K562 (cell line): ENCODE data around the gene ZKSCAN4. TPM values are rescaled to one million over a fixed set of nuclear protein-coding genes. Genes with fewer than 3 reads are reported as not detected.

Experiments
- ATAC-seq: fragments of 200-7000 bp; cut with Tn5 transposase; 3 replicates; pipeline ENCODE4 v1.9.1; 2020; ENCODE audit warnings: moderate library complexity
- BruUV-seq: library from RNA; stranded (reverse); fragments of 400-500 nt; replicated peaks from 2 replicates; lab custom pipeline; 2021; lab: Mats Ljungman, UMichigan
- CTCF ChIA-PET: fragments of 300-600 bp; formaldehyde crosslinking; extraction: SDS; loops from one replicate; lab custom pipeline; 2021; ENCODE audit warnings: low intra/inter-chr PET ratio; lab: Yijun Ruan, JAX
- POLR2A ChIA-PET: fragments of 300-600, 350-650 bp; sonication (Branson Sonifier 250); formaldehyde crosslinking; extraction: SDS; loops from one replicate; lab custom pipeline; 2021; ENCODE audit warnings: antibody characterized with exemption, inconsistent platforms; lab: Yijun Ruan, JAX
- DNase-seq, 4 experiments: peaks; one replicate each; pipeline versions ENCODE4 v3.0.0 to v3.0.0-alpha.2; 2011 to 2018; ENCODE audit warnings: low spot score in 3 of 4, mixed read lengths in 3 of 4; ENCODE audit errors: extremely low read depth in 1 of 4
- FAIRE-seq: peaks from 2 replicates; lab custom pipeline; 2011; peaks lifted over from hg19 to GRCh38; lab: Jason Lieb, UNC
- H2AFZ ChIP-seq: 2 replicates; pipeline ENCODE4 v1.6.0; 2011; ENCODE audit warnings: low read depth, low read length, control low read depth, inconsistent platforms
- H3K27ac ChIP-seq: fragments of 200-600 bp; 3 replicates; pipeline ENCODE4 v1.8.0; 2011; ENCODE audit warnings: low read depth, mild to moderate bottlenecking, control low read depth, inconsistent platforms, low read length, moderate library complexity, mixed read lengths; ENCODE audit errors: extremely low read depth
- H3K27me3 ChIP-seq, 2 experiments: fragments of 300-600 bp in 1 of 2; 2 replicates in 1 of 2; 3 replicates in 1 of 2; pipeline versions ENCODE4 v1.6.0 to v1.8.0; 2011; ENCODE audit warnings: inconsistent platforms in 2 of 2, low read length in 2 of 2, mild to moderate bottlenecking in 1 of 2, mixed read lengths in 1 of 2, moderate library complexity in 1 of 2; ENCODE audit not compliant: control insufficient read depth in 2 of 2, insufficient read depth in 2 of 2
- H3K36me3 ChIP-seq: fragments of 300-600 bp; 3 replicates; pipeline ENCODE4 v1.8.0; 2011; ENCODE audit warnings: mild to moderate bottlenecking, low read length, inconsistent platforms; ENCODE audit not compliant: control insufficient read depth, insufficient read depth
- H3K4me1 ChIP-seq, 2 experiments: fragments of 200-600 bp in 1 of 2; replicated peaks in 1 of 2; 2 replicates in 1 of 2; 3 replicates in 1 of 2; pipeline versions ENCODE4 v1.5.1 to v1.8.0; 2011; ENCODE audit warnings: inconsistent platforms in 2 of 2, low read length in 2 of 2, mild to moderate bottlenecking in 1 of 2, mixed read lengths in 1 of 2, moderate library complexity in 1 of 2; ENCODE audit not compliant: control insufficient read depth in 2 of 2, insufficient read depth in 2 of 2
- H3K4me2 ChIP-seq: 2 replicates; pipeline ENCODE4 v1.6.1; 2011; ENCODE audit warnings: low read length, control low read depth, inconsistent platforms, mixed read lengths; ENCODE audit not compliant: insufficient read depth
- H3K4me3 ChIP-seq: fragments of 200-600 bp; sonication (generic), shearing (Covaris generic); 2 replicates; pipeline ENCODE4 v1.5.1; 2016; ENCODE audit warnings: control low read depth, inconsistent platforms
- H3K79me2 ChIP-seq: fragments of 200-600 bp; 3 replicates; pipeline ENCODE4 v1.8.0; 2011; ENCODE audit warnings: low read length, inconsistent platforms; ENCODE audit not compliant: control insufficient read depth, insufficient read depth
- H3K9ac ChIP-seq, 2 experiments: 2 replicates each; pipeline versions ENCODE4 v1.6.0 to v1.6.1; 2011; ENCODE audit warnings: low read depth in 2 of 2, low read length in 2 of 2, control low read depth in 1 of 2, inconsistent platforms in 1 of 2, mild to moderate bottlenecking in 1 of 2, mixed read lengths in 1 of 2; ENCODE audit not compliant: insufficient read depth in 1 of 2
- H3K9me1 ChIP-seq: one replicate; pipeline ENCODE4 v1.6.0; 2011; ENCODE audit warnings: inconsistent platforms, mild to moderate bottlenecking, low read length, moderate library complexity; ENCODE audit not compliant: control insufficient read depth, insufficient read depth
- H3K9me3 ChIP-seq: replicated peaks from 2 replicates; pipeline ENCODE4 v1.5.1; 2011; ENCODE audit warnings: low read depth, low read length, inconsistent platforms; ENCODE audit not compliant: control insufficient read depth, insufficient read depth
- H4K20me1 ChIP-seq: replicated peaks from 2 replicates; pipeline ENCODE4 v1.6.1; 2011; ENCODE audit warnings: low read length, inconsistent platforms, mixed read lengths; ENCODE audit not compliant: control insufficient read depth, insufficient read depth
- ASH1L ChIP-seq: fragments of 450-650 bp; IDR thresholded peaks from 2 replicates; pipeline ENCODE4 v1.6.1; 2018; ENCODE audit warnings: borderline replicate concordance, mild to moderate bottlenecking, low read depth; ENCODE audit not compliant: partially characterized antibody
- CC2D1A ChIP-seq: fragments of 450-650 bp; IDR thresholded peaks from 2 replicates; pipeline ENCODE4 v1.6.1; 2017; ENCODE audit warnings: mild to moderate bottlenecking
- GATAD2B ChIP-seq: fragments of 450-650 bp; IDR thresholded peaks from 2 replicates; pipeline ENCODE4 v1.6.1; 2017; ENCODE audit warnings: mild to moderate bottlenecking, borderline replicate concordance
- POLR2A ChIP-seq: fragments of 450-650 bp; conservative IDR thresholded peaks from 2 replicates; pipeline ENCODE4 v1.6.1; 2016
- SMARCC2 ChIP-seq: fragments of 450-650 bp; IDR thresholded peaks from 2 replicates; pipeline ENCODE4 v1.6.1; 2017; ENCODE audit warnings: antibody characterized with exemption, moderate library complexity, mild to moderate bottlenecking, low read depth
- SNIP1 ChIP-seq: fragments of 450-650 bp; IDR thresholded peaks from 2 replicates; pipeline ENCODE4 v1.7.1; 2017; ENCODE audit warnings: low read depth, mild to moderate bottlenecking
- TAL1 ChIP-seq: fragments of 450-650 bp; IDR thresholded peaks from 2 replicates; pipeline ENCODE4 v1.6.1; 2016; ENCODE audit warnings: mild to moderate bottlenecking
- ZNF253 ChIP-seq: fragments of 250-450 bp; sonication (Bioruptor Pico); conservative IDR thresholded peaks from 2 replicates; pipeline ENCODE4 v1.6.1; 2021; ENCODE audit warnings: mild to moderate bottlenecking
- ZNF324 ChIP-seq: fragments of 250-450 bp; sonication (Bioruptor Pico); IDR thresholded peaks from 2 replicates; pipeline ENCODE4 v1.4.0; 2020; ENCODE audit warnings: mild to moderate bottlenecking
- ZSCAN32 ChIP-seq: fragments of 450-650 bp; formaldehyde crosslinking; IDR thresholded peaks from 2 replicates; pipeline ENCODE4 v1.4.0; 2020; ENCODE audit warnings: mild to moderate bottlenecking, moderate library complexity
- WGBS: fragments of 100-300 bp; shearing (Covaris generic); methylation state at CpG from one replicate; pipeline ENCODE4 v1.1.6; 2016; ENCODE audit warnings: low coverage, mixed read lengths; ENCODE audit not compliant: insufficient coverage; ENCODE audit errors: missing lambda C conversion rate; 5-methylcytosine and 5-hydroxymethylcytosine counted together
- in situ Hi-C: fragments of 300-500 bp; cut with MboI; formaldehyde crosslinking; loops from 4 replicates; pipeline ENCODE4 v1.15.0; 2018; ENCODE audit warnings: inconsistent platforms, mixed read lengths
- intact Hi-C: fragments of 100-400 bp; cut with micrococcal nuclease; formaldehyde crosslinking; loops from 2 replicates; pipeline ENCODE4 v1.14.2; 2022
- polyA plus RNA-seq, 8 experiments: library from polyadenylated mRNA; depleted of rRNA in 4 of 8; stranded (reverse) in 5 of 8; unstranded in 3 of 8; fragments of >200 nt; fragmentation: Nextera tagmentation in 2 of 8; fragmentation: Illumina TruSeq in 1 of 8; extraction: Ambion mirVana in 2 of 8; extraction: Trizol in 1 of 8; gene quantifications; 2 replicates each; pipeline versions ENCODE4 v1.2.1 to v1.2.3, GENCODE V29; 2011 to 2014; ENCODE audit warnings: inconsistent platforms in 1 of 8, missing spikeins in 1 of 8
- total RNA-seq, 7 experiments: library from RNA; depleted of rRNA in 6 of 7; stranded (reverse); fragments of >200 nt in 6 of 7; fragmentation: Illumina TruSeq in 2 of 7; extraction: Trizol in 2 of 7; gene quantifications; 2 replicates each; pipeline versions ENCODE4 v1.2.1 to v1.2.3, GENCODE V29; 2011 to 2021; ENCODE audit warnings: low replicate concordance in 1 of 7
- TF ChIP-seq, protein P1 (sequence below): fragments of 250-450 bp; sonication (Bioruptor Pico); IDR thresholded peaks from 2 replicates; pipeline ENCODE4 v1.8.0; 2021; ENCODE audit warnings: moderate library complexity, mild to moderate bottlenecking, inconsistent platforms
- TF ChIP-seq, protein P2 (sequence below), 2 experiments: fragments of 450-650 bp; IDR thresholded peaks; 2 replicates each; pipeline ENCODE4 v1.6.1; 2016
- TF ChIP-seq, protein P3 (sequence below): fragments of 200-800 bp; sonication (Bioruptor generic); IDR thresholded peaks from 2 replicates; pipeline ENCODE4 v1.6.1; 2016; ENCODE audit warnings: missing genetic modification characterization, missing compliant biosample characterization

ZKSCAN4 gene
- total and polyA plus RNA-seq, 9 of the 15 experiments (the other 6 are each of a cell fraction or from before 2014, with no cell fraction given) = 1.2 to 5.3 (median 4.7) TPM

DNA sequence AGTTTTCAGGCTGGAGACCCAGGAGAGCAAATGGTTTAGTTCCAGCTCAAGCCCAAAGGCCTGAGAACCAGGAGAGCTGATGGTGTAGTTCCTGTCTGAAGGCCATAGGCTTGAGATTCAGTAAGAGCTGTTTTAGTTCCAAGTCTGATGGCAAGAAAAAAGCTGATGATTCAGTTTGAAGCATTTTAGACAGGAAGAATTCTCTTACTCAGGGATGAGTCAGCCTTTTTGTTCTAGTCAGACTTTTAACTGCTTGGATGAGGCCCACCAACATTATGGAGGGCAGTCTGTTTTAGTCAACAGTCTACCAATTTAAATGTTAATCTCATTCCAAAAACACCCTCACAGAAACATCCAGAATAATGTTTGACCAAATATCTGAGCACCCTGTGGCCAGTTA, 17.4 kb upstream of the ZKSCAN4 start (continued):
- TF ChIP-seq, protein P1, sequence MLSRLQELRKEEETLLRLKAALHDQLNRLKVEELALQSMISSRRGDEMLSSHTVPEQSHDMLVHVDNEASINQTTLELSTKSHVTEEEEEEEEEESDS (CRISPR knock-in tag) = no peak
- no peak for TF ChIP-seq ZSCAN32 (CRISPR knock-in tag)

DNA sequence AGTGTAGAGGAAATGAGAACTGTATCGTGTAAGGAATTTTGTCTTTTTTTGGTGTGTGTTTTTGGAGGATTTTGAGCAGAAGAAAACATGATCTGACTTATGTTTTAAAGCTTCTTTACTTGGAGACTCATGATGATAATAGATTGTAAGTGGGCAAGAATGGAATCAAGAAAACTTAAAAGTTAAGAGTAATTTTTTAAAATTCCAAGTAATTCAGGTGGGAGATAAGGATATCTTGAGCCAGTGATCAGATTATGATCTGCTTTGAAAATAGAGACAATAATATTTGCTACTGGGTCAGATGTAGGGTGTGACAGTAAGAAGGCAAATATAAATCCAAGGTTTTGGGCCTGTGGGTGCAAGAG, 15.6 kb upstream of the ZKSCAN4 start:
- in situ Hi-C loops = no loop called here
- Histone ChIP-seq H2AFZ (peak overlapping the region; percentile 92), H3K4me1 (peaks cover 7 to 26% of the 10 kb centered on the region in 2 experiments)
- TF ChIP-seq, protein P2, sequence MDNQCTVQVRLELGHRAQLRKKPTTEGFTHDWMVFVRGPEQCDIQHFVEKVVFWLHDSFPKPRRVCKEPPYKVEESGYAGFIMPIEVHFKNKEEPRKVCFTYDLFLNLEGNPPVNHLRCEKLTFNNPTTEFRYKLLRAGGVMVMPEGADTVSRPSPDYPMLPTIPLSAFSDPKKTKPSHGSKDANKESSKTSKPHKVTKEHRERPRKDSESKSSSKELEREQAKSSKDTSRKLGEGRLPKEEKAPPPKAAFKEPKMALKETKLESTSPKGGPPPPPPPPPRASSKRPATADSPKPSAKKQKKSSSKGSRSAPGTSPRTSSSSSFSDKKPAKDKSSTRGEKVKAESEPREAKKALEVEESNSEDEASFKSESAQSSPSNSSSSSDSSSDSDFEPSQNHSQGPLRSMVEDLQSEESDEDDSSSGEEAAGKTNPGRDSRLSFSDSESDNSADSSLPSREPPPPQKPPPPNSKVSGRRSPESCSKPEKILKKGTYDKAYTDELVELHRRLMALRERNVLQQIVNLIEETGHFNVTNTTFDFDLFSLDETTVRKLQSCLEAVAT (IDR thresholded peaks at IDR 0.05) = 0 out of 4 replicates have a peak, but pooled peaks of 1 of the 2 experiments have one; percentile 1
- no peak for TF ChIP-seq TAL1
- TF ChIP-seq SMARCC2 = 0 out of 2 replicates have a peak, but pooled peaks have one; percentile 8
- no peak for TF ChIP-seq CC2D1A
- no peak for TF ChIP-seq ZNF253 (CRISPR knock-in tag)
- TF ChIP-seq SNIP1 = 0 out of 2 replicates have a peak, but pooled peaks have one; percentile 3
- TF ChIP-seq GATAD2B = peak; percentile 68
- TF ChIP-seq ZNF324 (CRISPR knock-in tag) = no peak
- peak; percentile 4 for TF ChIP-seq ASH1L
- no peak for TF ChIP-seq POLR2A
- TF ChIP-seq, protein P3, sequence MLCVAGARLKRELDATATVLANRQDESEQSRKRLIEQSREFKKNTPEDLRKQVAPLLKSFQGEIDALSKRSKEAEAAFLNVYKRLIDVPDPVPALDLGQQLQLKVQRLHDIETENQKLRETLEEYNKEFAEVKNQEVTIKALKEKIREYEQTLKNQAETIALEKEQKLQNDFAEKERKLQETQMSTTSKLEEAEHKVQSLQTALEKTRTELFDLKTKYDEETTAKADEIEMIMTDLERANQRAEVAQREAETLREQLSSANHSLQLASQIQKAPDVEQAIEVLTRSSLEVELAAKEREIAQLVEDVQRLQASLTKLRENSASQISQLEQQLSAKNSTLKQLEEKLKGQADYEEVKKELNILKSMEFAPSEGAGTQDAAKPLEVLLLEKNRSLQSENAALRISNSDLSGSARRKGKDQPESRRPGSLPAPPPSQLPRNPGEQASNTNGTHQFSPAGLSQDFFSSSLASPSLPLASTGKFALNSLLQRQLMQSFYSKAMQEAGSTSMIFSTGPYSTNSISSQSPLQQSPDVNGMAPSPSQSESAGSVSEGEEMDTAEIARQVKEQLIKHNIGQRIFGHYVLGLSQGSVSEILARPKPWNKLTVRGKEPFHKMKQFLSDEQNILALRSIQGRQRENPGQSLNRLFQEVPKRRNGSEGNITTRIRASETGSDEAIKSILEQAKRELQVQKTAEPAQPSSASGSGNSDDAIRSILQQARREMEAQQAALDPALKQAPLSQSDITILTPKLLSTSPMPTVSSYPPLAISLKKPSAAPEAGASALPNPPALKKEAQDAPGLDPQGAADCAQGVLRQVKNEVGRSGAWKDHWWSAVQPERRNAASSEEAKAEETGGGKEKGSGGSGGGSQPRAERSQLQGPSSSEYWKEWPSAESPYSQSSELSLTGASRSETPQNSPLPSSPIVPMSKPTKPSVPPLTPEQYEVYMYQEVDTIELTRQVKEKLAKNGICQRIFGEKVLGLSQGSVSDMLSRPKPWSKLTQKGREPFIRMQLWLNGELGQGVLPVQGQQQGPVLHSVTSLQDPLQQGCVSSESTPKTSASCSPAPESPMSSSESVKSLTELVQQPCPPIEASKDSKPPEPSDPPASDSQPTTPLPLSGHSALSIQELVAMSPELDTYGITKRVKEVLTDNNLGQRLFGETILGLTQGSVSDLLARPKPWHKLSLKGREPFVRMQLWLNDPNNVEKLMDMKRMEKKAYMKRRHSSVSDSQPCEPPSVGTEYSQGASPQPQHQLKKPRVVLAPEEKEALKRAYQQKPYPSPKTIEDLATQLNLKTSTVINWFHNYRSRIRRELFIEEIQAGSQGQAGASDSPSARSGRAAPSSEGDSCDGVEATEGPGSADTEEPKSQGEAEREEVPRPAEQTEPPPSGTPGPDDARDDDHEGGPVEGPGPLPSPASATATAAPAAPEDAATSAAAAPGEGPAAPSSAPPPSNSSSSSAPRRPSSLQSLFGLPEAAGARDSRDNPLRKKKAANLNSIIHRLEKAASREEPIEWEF (CRISPR knock-in tag) = peak; percentile 59; the same call in 1 of the 2 replicates
- TF ChIP-seq, all 486 proteins: peak for 6
- 5% methylated on average over 1 of the region's 1 CpG for WGBS
- peak overlapping the region; percentile 88 for H3K4me2 ChIP-seq
- no peaks in the 10 kb centered on the region; the same call in 1 of the 2 replicates for H3K9me3 ChIP-seq
- ChIA-PET POLR2A (interaction anchor here (0.6 to 6.5 kb wide), 21 partner anchors 12 to 491 kb away, joined by 3 to 73 read pairs (median 4); partner anchors contain the start of genes PGBD1, ZKSCAN3, ZKSCAN4 and ZKSCAN8), CTCF (interaction anchor here (0.6 kb wide), 1 partner anchor 151 kb away, joined by 5 read pairs; no protein-coding TSS in a partner anchor)
- H3K9ac ChIP-seq = peak overlapping the region; percentile 75 to 94; a peak in 3 of 4 replicates
- H3K27me3 ChIP-seq = no peaks in the 10 kb centered on the region
- H3K27ac ChIP-seq = peak overlapping the region; percentile 78
- ATAC-seq (no peak), DNase-seq (no peak), FAIRE-seq (peak; percentile 32)
- BruUV-seq = TSS peak; percentile 61
- no peaks in the 10 kb centered on the region for H3K9me1 ChIP-seq
- no peaks in the 10 kb centered on the region for H4K20me1 ChIP-seq
- peaks cover 10% of the 10 kb centered on the region for H3K36me3 ChIP-seq
- intact Hi-C loops = loop anchor here (1.0 to 5.0 kb wide), 3 partner anchors 69 to 130 kb away; partner anchors contain the start of gene ZSCAN31
- peaks cover 29% of the 10 kb centered on the region for H3K79me2 ChIP-seq
- H3K4me3 ChIP-seq = peak overlapping the region; percentile 61
